Osteocyte (in vitro differentiated cells): ENCODE data around the gene OPRL1. TPM values are rescaled to one million over a fixed set of nuclear protein-coding genes. Genes with fewer than 3 reads are reported as not detected.

Experiments used
- DNase-seq: peaks from one replicate; pipeline ENCODE4 v3.0.0; 2021; ENCODE audit warnings: mixed read lengths; ENCODE audit not compliant: unreplicated experiment; ENCODE audit errors: extremely low spot score
- H3K27ac Mint-ChIP-seq: one replicate; pipeline ENCODE4 v1.8.0; 2021; ENCODE audit warnings: mild to moderate bottlenecking, mixed read lengths; ENCODE audit not compliant: unreplicated experiment
- H3K27me3 Mint-ChIP-seq: one replicate; pipeline ENCODE4 v1.8.0; 2021; ENCODE audit warnings: mixed read lengths; ENCODE audit not compliant: unreplicated experiment
- H3K36me3 Mint-ChIP-seq: one replicate; pipeline ENCODE4 v1.8.0; 2021; ENCODE audit warnings: mixed read lengths; ENCODE audit not compliant: unreplicated experiment
- H3K4me1 Mint-ChIP-seq: one replicate; pipeline ENCODE4 v1.8.0; 2021; ENCODE audit warnings: mixed read lengths; ENCODE audit not compliant: unreplicated experiment
- H3K4me3 Mint-ChIP-seq: one replicate; pipeline ENCODE4 v1.8.0; 2021; ENCODE audit warnings: mild to moderate bottlenecking, moderate library complexity, mixed read lengths; ENCODE audit not compliant: unreplicated experiment
- H3K9me3 Mint-ChIP-seq: one replicate; pipeline ENCODE4 v1.8.0; 2021; ENCODE audit warnings: mixed read lengths; ENCODE audit not compliant: unreplicated experiment
- total RNA-seq: library from RNA; stranded (reverse); gene quantifications from 2 replicates; pipeline ENCODE4 v1.2.1, GENCODE V29; 2021
- TF ChIP-seq, protein P1 (sequence below): fragments of 200-600 bp; sonication (generic); IDR thresholded peaks from 2 replicates; pipeline ENCODE4 v1.5.0; 2021; ENCODE audit warnings: antibody characterized with exemption, mild to moderate bottlenecking, moderate library complexity

Gene OPRL1
- total RNA-seq, 1 donor from 2014 or later: 2.1 TPM

DNA sequence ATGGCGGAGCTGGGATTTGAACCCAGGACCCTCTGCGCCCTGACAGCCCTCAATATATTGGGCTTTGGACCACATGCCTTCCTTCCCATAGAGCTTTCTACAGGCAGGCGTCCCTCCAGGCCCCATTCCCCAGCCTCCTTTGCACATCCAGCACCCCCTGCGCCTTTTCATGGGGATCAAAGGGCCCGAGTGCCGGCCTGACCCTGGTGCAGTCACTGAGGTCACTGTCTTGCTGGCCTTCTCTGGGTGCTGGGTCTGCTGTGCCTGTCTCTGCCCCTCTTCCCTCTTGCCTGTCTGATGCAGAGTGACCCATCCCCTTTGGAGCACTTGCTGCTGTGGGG lies 1.7 kb downstream of the OPRL1 start:
- Mint-ChIP-seq H3K27ac (no peak overlapping the region), H3K4me1 (peaks cover 35% of the 10 kb centered on the region), H3K27me3 (peaks cover 11% of the 10 kb centered on the region), H3K36me3 (no peaks in the 10 kb centered on the region), H3K4me3 (peak overlapping the region; percentile 22), H3K9me3 (no peaks in the 10 kb centered on the region)
- no peak for DNase-seq
- TF ChIP-seq, protein P1, sequence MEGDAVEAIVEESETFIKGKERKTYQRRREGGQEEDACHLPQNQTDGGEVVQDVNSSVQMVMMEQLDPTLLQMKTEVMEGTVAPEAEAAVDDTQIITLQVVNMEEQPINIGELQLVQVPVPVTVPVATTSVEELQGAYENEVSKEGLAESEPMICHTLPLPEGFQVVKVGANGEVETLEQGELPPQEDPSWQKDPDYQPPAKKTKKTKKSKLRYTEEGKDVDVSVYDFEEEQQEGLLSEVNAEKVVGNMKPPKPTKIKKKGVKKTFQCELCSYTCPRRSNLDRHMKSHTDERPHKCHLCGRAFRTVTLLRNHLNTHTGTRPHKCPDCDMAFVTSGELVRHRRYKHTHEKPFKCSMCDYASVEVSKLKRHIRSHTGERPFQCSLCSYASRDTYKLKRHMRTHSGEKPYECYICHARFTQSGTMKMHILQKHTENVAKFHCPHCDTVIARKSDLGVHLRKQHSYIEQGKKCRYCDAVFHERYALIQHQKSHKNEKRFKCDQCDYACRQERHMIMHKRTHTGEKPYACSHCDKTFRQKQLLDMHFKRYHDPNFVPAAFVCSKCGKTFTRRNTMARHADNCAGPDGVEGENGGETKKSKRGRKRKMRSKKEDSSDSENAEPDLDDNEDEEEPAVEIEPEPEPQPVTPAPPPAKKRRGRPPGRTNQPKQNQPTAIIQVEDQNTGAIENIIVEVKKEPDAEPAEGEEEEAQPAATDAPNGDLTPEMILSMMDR: no peak

DNA sequence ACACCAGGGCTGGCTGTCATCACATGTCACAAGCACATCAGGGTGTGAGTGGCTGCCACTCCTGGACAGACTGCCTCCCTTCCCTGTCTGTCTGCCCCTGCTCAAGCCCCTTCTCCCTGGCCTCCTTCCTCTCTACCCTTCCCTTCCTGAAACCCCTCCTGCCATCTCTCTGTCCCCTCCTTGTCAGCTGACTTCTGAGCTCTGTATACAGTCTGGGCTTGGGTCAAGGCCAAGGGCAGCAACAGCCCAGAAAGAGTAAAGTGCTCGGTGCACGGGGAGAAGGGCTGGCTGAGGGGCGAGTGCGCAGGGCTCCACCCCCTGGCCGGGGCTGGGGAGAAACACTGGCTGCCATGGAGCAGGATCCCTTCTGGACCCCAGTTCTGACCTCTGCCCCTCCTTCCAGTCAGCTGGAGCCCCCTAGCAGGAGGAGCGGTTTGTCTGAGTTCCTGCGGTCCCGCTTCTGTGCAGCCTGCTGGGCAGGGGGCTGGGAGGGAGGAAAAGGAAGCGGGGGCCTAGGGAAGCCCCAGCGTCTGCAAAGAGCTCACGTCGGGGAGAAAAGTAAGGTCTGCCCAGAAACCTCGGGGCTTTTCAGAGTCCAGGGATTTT lies 2.3 kb downstream of the OPRL1 start:
- no peak overlapping the region for H3K27ac Mint-ChIP-seq
- peaks cover 11% of the 10 kb centered on the region for H3K27me3 Mint-ChIP-seq
- H3K36me3 Mint-ChIP-seq: no peaks in the 10 kb centered on the region
- TF ChIP-seq, protein P1: no peak
- H3K4me1 Mint-ChIP-seq: peaks cover 35% of the 10 kb centered on the region
- peak overlapping the region; percentile 42 for H3K4me3 Mint-ChIP-seq
- DNase-seq: no peak
- H3K9me3 Mint-ChIP-seq: no peaks in the 10 kb centered on the region

DNA sequence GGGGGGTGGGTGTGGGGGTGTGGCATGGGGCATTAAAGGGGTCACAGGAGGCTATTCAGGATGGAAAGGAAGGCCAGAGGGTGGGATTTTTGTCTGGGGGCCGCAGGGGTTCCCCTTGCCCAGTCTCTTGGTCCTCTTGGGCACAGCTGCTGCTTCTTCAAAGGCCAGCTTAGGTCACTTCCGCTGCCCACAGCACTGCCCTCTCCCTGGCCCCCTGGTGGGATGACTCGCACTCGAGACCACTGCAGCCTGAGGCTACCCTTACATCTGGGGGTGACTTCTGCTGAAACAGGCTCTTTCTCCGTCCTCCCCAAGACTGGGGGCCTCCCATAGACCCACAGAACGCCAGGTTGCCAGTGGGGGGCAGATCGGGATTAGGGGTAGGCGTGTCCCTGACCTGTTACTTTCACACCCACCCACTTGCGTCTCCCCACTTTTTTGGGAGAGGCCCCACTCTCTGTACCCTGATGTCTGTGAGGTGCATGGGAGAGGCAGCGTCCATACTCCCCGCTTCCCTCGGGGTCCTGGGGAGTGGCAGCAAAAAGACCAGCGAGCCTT lies 3.0 kb downstream of the OPRL1 start:
- H3K4me3 Mint-ChIP-seq: peak overlapping the region; percentile 65
- peaks cover 35% of the 10 kb centered on the region for H3K4me1 Mint-ChIP-seq
- H3K36me3 Mint-ChIP-seq: no peaks in the 10 kb centered on the region
- H3K27ac Mint-ChIP-seq: no peak overlapping the region
- peaks cover 11% of the 10 kb centered on the region for H3K27me3 Mint-ChIP-seq
- TF ChIP-seq, protein P1: no peak
- DNase-seq: no peak
- no peaks in the 10 kb centered on the region for H3K9me3 Mint-ChIP-seq

DNA sequence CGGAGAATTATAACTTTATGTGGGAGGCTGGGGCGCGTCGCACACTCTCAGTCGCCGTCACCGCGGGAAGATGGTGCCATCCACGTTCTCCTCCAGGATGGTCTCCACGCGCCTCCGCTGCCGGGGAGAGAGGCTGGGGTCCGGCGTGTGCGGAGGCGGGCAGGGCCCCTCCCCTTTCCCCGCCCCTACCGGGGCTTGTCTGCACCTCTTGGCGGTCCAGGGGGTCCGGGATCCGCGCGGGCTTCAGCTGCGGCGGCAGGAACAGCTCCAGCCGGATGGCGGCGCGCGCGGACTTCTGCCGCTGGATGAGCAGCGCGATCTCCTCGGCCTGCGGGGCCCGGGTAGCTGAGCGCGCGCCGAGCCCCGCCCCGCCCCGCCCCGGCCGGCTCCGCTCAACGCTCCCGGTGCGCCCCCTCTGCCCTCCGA lies 3.5 kb downstream of the OPRL1 start:
- Mint-ChIP-seq H3K4me3 (peak overlapping the region; percentile 65), H3K36me3 (no peaks in the 10 kb centered on the region), H3K27me3 (peaks cover 13% of the 10 kb centered on the region)

More for the DNA sequence above, 3.5 kb downstream of the OPRL1 start:
- DNase-seq: peak; percentile 92
- Mint-ChIP-seq H3K27ac (no peak overlapping the region), H3K4me1 (peaks cover 34% of the 10 kb centered on the region), H3K9me3 (no peaks in the 10 kb centered on the region)
- TF ChIP-seq, protein P1: peak; percentile 78
